ENCODE results near the gene ADM.

DNA sequence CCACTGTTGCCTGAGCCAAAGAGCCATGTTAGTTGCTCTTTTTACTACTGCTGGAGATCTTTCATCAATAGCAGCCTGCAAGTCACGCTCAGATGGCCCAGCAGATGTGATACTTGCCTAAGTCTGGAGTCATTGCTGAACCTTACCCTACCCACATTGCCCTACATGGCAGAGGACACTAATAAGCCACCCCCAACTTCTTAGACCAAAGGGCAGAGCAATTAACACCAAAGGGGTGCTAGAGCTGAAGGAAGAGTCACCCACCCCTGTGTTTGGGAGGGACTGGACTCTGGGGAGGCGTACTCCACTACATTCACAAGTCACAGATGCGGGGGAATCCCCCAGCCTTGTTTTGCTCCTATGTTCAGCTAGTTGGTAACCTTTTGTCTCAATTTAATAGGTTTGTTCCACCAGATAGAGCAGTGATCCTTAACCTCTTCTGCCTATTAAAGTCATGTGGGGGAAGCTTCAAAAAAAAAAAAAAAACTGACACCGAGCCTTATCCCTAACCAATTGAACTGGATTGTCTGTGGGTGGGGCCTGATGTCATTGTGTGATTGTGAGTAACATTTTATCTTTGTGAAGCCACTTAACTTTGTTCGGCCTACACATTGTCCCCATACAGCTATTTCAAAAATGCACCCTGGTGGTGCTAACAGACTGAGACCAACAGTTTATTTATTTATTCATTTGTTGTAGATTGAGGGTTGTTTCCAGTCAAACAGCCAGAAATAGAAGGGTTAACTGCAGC, 13.1 kb downstream of the ADM start:
- no peak for TF ChIP-seq HNF4A (conservative IDR thresholded peaks at IDR 0.05)
- no peak for TF ChIP-seq GABPA (IDR thresholded peaks at IDR 0.05 in 1 of 2, conservative IDR thresholded peaks at IDR 0.05 in 1 of 2)
- TF ChIP-seq RXRA (IDR thresholded peaks at IDR 0.05): no peak
- TF ChIP-seq, protein P1, sequence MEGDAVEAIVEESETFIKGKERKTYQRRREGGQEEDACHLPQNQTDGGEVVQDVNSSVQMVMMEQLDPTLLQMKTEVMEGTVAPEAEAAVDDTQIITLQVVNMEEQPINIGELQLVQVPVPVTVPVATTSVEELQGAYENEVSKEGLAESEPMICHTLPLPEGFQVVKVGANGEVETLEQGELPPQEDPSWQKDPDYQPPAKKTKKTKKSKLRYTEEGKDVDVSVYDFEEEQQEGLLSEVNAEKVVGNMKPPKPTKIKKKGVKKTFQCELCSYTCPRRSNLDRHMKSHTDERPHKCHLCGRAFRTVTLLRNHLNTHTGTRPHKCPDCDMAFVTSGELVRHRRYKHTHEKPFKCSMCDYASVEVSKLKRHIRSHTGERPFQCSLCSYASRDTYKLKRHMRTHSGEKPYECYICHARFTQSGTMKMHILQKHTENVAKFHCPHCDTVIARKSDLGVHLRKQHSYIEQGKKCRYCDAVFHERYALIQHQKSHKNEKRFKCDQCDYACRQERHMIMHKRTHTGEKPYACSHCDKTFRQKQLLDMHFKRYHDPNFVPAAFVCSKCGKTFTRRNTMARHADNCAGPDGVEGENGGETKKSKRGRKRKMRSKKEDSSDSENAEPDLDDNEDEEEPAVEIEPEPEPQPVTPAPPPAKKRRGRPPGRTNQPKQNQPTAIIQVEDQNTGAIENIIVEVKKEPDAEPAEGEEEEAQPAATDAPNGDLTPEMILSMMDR (IDR thresholded peaks at IDR 0.05; ENCODE audit: low read depth, low read length, missing input control): no peak
- TF ChIP-seq RAD21 (IDR thresholded peaks at IDR 0.05): no peak
- no peak for TF ChIP-seq FOXA1 (IDR thresholded peaks at IDR 0.05)
- TF ChIP-seq, protein P2, sequence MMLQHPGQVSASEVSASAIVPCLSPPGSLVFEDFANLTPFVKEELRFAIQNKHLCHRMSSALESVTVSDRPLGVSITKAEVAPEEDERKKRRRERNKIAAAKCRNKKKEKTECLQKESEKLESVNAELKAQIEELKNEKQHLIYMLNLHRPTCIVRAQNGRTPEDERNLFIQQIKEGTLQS (IDR thresholded peaks at IDR 0.05): no peak

Measured in liver (tissue), 3 donors.